Heart left ventricle (tissue), 13 donors: Measurements from ENCODE around the gene RFT1.

ENCODE experiments used
- POLR2A ChIP-seq, 2 donors: fragments of 450-650 bp; IDR thresholded peaks; one replicate each; pipeline ENCODE4 v1.6.1; 2017; ENCODE audit warnings: antibody characterized with exemption in 2 of 2, mild to moderate bottlenecking in 2 of 2, moderate library complexity in 2 of 2
- TF ChIP-seq, protein P1 (sequence below), 12 donors: fragments of 200-600 bp; sonication (generic) in 4 of 12; IDR thresholded peaks; one replicate each; pipeline versions ENCODE4 v1.5.0 to v1.8.0; 2018 to 2022; ENCODE audit warnings: antibody characterized with exemption in 12 of 12, mild to moderate bottlenecking in 5 of 12
- donor health status: ischemic (EF 13 %, LVEDD 7.1; RV severe dilation, severe dysfunction).
- donor health status: DM: no; HTN: yes; CAD: no.
- donor health status: DM: no; HTN: no; CAD: no.
- donor health status: ischemic (EF 25% LVEDD 6.9; RV normal size, moderate dysfunction).
- donor health status: ischemic (EF 25% LVEDD 5.7; RV mildly dilated, moderate dysfunction).
- donor health status: ischemic (EF 35%, LVEDD 5.7; RV mildly dilated, moderate dysfunction).
- donor health status: nonischemic (EF 11% LVEDD 7.7; RV severe dilation, severe dysfunction).
- donor health status: DM: yes; HTN: yes; CAD: no.
- donor health status: PGD.
- donor health status: ischemic (EF 29% LVEDD 5.4; RV normal size, mild dysfunction).
- donor health status: nonischemic (EF 23%, LVEDD 6.1; RV moderate dilation, normal function).

DNA sequence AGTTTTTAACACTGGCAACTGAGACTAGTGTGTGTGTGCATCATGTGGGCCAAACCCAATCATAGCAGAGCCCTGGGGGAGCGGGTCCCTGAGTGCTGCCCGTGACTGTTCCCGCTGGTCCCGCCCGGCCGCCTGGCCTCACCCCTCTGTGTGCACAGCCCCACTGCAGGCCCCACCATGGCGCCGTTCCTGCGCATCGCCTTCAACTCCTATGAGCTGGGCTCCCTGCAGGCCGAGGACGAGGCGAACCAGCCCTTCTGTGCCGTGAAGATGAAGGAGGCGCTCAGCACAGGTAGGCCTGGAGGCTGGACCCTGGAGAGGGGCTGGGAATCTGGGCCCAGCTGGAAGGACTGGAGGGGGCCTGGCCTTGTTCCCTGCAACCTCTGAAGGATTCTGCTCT lies 48.0 kb upstream of the RFT1 start:
- TF ChIP-seq, protein P1, sequence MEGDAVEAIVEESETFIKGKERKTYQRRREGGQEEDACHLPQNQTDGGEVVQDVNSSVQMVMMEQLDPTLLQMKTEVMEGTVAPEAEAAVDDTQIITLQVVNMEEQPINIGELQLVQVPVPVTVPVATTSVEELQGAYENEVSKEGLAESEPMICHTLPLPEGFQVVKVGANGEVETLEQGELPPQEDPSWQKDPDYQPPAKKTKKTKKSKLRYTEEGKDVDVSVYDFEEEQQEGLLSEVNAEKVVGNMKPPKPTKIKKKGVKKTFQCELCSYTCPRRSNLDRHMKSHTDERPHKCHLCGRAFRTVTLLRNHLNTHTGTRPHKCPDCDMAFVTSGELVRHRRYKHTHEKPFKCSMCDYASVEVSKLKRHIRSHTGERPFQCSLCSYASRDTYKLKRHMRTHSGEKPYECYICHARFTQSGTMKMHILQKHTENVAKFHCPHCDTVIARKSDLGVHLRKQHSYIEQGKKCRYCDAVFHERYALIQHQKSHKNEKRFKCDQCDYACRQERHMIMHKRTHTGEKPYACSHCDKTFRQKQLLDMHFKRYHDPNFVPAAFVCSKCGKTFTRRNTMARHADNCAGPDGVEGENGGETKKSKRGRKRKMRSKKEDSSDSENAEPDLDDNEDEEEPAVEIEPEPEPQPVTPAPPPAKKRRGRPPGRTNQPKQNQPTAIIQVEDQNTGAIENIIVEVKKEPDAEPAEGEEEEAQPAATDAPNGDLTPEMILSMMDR (IDR thresholded peaks at IDR 0.05), result no peak
- TF ChIP-seq POLR2A (IDR thresholded peaks at IDR 0.05), result no peak
